ENCODE measurements around the gene AAK1. TPM values are rescaled to one million over a fixed set of nuclear protein-coding genes. Genes with fewer than 3 reads are reported as not detected.
A peak's percentile ranks its signal among the peaks of the same experiment; 100 is the strongest.
"Not testable (repeated sequence)": the region's sequence is repeated elsewhere in the genome, so short reads cannot be mapped to it uniquely, and the experiment has no call there.

Gene AAK1
- total and polyA plus RNA-seq, 2 of the 13 experiments (the other 11 are each of a cell fraction or from before 2014, with no cell fraction given), result 9.8 to 10.3 TPM

GRCh38 chr2:69622805-69623204, 20.7 kb downstream of the AAK1 start:
- peak; percentile 43; the same call in 1 of the 2 replicates for TF ChIP-seq NFYB (CRISPR knock-in tag; IDR thresholded peaks at IDR 0.05)
- H3K79me2 ChIP-seq (ENCODE audit: insufficient read depth, low read length), result peaks cover 32% of the 10 kb centered on the region
- BruUV-seq (replicated peaks), result not testable (repeated sequence)

DNA sequence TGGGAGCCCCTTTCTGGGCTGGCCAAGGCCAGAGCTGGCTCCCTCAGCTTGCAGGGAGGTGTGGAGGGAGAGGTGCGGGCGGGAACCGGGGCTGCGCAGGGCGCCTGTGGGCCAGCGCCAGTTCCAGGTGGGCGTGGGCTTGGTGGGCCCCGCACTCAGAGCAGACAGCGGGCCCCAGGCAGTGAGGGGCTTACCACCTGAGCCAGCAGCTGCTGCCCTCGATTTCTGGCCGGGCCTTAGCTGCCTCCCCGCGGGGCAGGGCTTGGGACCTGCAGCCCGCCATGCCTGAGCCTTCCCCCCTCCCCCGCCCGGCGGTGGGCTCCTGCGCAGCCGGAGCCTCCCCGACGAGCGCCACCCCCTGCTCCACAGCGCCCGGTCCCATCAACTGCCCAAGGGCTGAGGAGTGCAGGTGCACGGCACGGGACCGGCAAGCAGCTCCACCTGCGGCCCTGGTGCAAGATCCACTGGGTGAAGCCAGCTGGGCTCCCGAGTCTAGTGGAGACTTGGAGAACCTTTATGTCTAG, 21.5 kb downstream of the AAK1 start:
- BruUV-seq (replicated peaks); H3K9me3 ChIP-seq (ENCODE audit: low read length); intact Hi-C loops (cut with micrococcal nuclease; ENCODE audit: unreplicated experiment); FAIRE-seq; H3K9ac ChIP-seq (ENCODE audit: insufficient read depth, low read depth, low read length); DNase-seq (ENCODE audit: low spot score); H3K4me3 ChIP-seq (replicated peaks in 1 of 3; ENCODE audit: insufficient read depth in 1 of 3, low read depth in 2 of 3, low read length in 3 of 3); H3K36me3 ChIP-seq (replicated peaks in 1 of 2; ENCODE audit: control insufficient read depth in 1 of 2, insufficient read depth in 2 of 2, low read length in 2 of 2); H3K27me3 ChIP-seq (ENCODE audit: control insufficient read depth in 1 of 2, insufficient read depth in 2 of 2, low read length in 2 of 2); ATAC-seq; H3K27ac ChIP-seq (ENCODE audit: extremely low read length, insufficient read depth, low read length); H3K4me2 ChIP-seq (ENCODE audit: low read depth, low read length); H2AFZ ChIP-seq (ENCODE audit: low read length); in situ Hi-C loops (cut with HindIII; ENCODE audit: extremely low pct_ligation_motif_present, low pct_unique_long_range_greater_than_20kb); CTCF ChIA-PET (ENCODE audit: low intra/inter-chr PET ratio, low total read pairs); H4K20me1 ChIP-seq (ENCODE audit: insufficient read depth, low read length); POLR2A ChIA-PET: not testable (repeated sequence)
- 97% methylated on average over 26 of the region's 29 CpGs for WGBS (ENCODE audit: low lambda C conversion rate)
- Histone ChIP-seq H3K79me2 (ENCODE audit: insufficient read depth, low read length) (peaks cover 34% of the 10 kb centered on the region), H3K4me1 (ENCODE audit: insufficient read depth, low read length) (peaks cover 16% of the 10 kb centered on the region)
- TF ChIP-seq ZNF687 (CRISPR knock-in tag; IDR thresholded peaks at IDR 0.05), result peak; percentile 23; the same call in 1 of the 2 replicates

More at GRCh38 chr2:69622805-69623204, 20.7 kb downstream of the AAK1 start:
- H3K9ac ChIP-seq (ENCODE audit: insufficient read depth, low read depth, low read length); FAIRE-seq; CTCF ChIA-PET (ENCODE audit: low intra/inter-chr PET ratio, low total read pairs); ATAC-seq; DNase-seq (ENCODE audit: low spot score); intact Hi-C loops (cut with micrococcal nuclease; ENCODE audit: unreplicated experiment); H3K27ac ChIP-seq (ENCODE audit: extremely low read length, insufficient read depth, low read length); H3K27me3 ChIP-seq (ENCODE audit: control insufficient read depth in 1 of 2, insufficient read depth in 2 of 2, low read length in 2 of 2); H2AFZ ChIP-seq (ENCODE audit: low read length); in situ Hi-C loops (cut with HindIII; ENCODE audit: extremely low pct_ligation_motif_present, low pct_unique_long_range_greater_than_20kb); H3K36me3 ChIP-seq (replicated peaks in 1 of 2; ENCODE audit: control insufficient read depth in 1 of 2, insufficient read depth in 2 of 2, low read length in 2 of 2); H4K20me1 ChIP-seq (ENCODE audit: insufficient read depth, low read length); POLR2A ChIA-PET; H3K4me2 ChIP-seq (ENCODE audit: low read depth, low read length); H3K9me3 ChIP-seq (ENCODE audit: low read length); H3K4me3 ChIP-seq (replicated peaks in 1 of 3; ENCODE audit: insufficient read depth in 1 of 3, low read depth in 2 of 3, low read length in 3 of 3): not testable (repeated sequence)
- WGBS (ENCODE audit: low lambda C conversion rate), result 96% methylated on average over 10 of the region's 10 CpGs
- H3K4me1 ChIP-seq (ENCODE audit: insufficient read depth, low read length), result peaks cover 16% of the 10 kb centered on the region
